Astrocyte of the cerebellum (primary cell): ENCODE measurements around the gene PHF21B.

Experiments
- DNase-seq: peaks from one replicate; pipeline ENCODE4 v3.0.0-alpha.2; 2011; ENCODE audit warnings: low read depth
- H3K4me3 ChIP-seq: 2 replicates; pipeline ENCODE4 v1.5.1; 2011; ENCODE audit warnings: mild to moderate bottlenecking, low read depth, low read length, moderate library complexity
- in situ Hi-C: cut with HindIII; loops from 2 replicates; pipeline ENCODE4 v1.10.0; 2017; ENCODE audit warnings: low sequenced_read_pairs
- TF ChIP-seq, protein P1 (sequence below): IDR thresholded peaks from 2 replicates; pipeline ENCODE4 v1.5.1; 2012; ENCODE audit warnings: low read length, low read depth, moderate library complexity, mild to moderate bottlenecking; ENCODE audit errors: missing control alignments

Gene PHF21B

DNA sequence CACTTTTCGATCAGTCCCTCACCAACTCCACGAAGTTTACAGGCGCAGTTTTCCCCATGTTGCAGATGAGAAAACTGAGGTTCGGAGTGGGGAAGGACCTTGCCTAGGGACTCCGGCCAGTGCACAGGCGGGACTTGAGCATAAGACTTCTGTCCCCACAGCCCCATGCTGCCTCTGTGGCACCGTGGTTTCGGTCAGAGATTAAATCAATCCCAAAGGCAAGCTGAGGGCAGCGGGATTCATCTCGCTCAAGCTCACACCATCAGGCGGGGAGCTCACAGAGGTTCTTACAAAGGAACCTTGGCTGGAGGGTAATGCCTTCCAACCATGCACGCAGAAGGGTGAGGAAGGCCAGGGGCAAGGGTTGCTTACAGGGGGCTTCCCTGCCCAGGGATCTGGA is 115.5 kb downstream of the PHF21B start:
- no peak for DNase-seq
- in situ Hi-C loops = no loop called here
- no peak overlapping the region for H3K4me3 ChIP-seq
- TF ChIP-seq, protein P1, sequence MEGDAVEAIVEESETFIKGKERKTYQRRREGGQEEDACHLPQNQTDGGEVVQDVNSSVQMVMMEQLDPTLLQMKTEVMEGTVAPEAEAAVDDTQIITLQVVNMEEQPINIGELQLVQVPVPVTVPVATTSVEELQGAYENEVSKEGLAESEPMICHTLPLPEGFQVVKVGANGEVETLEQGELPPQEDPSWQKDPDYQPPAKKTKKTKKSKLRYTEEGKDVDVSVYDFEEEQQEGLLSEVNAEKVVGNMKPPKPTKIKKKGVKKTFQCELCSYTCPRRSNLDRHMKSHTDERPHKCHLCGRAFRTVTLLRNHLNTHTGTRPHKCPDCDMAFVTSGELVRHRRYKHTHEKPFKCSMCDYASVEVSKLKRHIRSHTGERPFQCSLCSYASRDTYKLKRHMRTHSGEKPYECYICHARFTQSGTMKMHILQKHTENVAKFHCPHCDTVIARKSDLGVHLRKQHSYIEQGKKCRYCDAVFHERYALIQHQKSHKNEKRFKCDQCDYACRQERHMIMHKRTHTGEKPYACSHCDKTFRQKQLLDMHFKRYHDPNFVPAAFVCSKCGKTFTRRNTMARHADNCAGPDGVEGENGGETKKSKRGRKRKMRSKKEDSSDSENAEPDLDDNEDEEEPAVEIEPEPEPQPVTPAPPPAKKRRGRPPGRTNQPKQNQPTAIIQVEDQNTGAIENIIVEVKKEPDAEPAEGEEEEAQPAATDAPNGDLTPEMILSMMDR = no peak

DNA sequence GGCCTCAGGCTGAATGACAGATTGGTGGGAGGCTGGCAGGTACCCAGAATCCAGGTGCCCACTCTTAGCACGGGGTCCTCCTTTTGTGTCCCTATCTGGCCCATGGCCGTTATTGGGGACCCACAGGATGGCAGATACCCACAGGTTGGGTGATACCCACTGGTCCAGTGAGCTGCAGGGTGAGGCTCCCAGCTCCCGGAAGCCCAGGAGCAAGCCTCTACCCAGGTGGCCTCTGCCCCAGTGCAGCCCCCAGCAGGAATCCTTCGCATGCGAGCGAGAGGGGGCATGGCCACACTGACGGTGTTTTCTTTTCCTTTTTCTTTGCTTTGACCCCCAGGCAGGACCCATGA is 116.1 kb downstream of the PHF21B start:
- no peak overlapping the region for H3K4me3 ChIP-seq
- DNase-seq = no peak
- in situ Hi-C loops = no loop called here
- TF ChIP-seq, protein P1 = no peak

DNA sequence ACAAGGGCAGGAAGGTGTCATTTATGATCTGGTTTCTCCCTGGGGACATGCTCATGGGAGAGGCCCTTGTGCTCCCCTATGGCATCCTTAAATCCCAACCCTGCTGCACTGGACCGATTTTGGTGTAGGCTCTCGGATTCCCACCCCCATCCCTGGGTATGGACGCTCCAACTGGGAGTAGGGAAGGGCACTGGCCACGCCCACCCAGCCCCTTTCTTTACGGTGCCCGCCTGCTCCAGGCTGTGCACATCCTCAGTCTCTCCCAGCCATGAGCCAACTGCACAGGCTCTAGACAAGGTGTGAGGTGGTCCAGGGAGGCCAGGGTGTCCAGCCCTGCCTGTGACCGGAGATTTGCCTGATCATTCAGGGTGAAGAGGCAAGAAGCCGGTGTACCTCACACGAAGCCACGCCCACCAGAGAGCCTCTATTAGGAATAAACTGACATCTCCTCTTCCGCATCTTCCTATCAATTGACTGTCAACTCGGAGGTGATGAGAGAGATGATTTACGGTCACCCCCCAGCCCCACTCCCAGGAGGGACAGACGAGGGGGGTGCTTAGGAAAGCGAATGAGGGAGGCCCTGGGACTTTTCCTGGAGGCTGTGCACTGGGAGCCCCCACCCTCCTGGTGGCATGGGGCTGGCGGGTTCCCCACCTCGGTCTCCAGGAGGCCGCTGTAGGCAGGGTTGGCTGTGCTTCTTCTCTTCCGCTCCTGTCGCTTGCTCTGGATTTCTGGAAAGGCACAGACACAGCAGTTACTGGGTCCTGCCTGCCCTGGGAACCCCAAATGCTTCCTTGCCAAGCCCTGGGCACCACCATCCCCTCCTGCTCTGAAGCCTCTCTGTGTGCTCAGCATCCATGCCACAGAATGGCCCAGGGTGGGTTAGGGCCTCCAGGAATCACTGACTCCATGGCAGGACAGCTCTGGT is 116.7 kb downstream of the PHF21B start:
- in situ Hi-C loops = no loop called here
- no peak for DNase-seq
- TF ChIP-seq, protein P1 = no peak
- H3K4me3 ChIP-seq = no peak overlapping the region

DNA sequence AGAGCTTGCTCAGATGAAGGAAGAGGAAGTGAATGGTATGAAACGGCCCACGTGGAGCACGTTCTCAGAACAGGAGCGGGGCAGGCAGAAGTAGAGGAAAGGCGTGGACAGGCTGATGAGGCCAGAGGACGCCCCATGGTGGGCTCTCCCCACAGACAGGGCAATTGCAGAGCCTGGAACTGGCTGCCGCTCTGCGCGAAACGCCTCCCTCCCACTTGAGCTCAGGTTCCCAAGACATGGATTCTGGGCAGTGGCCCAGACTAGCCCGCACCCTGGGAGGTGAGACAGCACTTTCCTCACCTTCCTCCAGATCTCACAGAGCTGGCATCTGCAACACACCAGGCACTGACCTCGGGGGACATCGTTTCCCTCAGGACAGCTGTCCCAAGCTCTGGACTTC is 117.6 kb downstream of the PHF21B start:
- TF ChIP-seq, protein P1 = no peak
- in situ Hi-C loops = no loop called here
- H3K4me3 ChIP-seq = no peak overlapping the region
- DNase-seq = no peak

DNA sequence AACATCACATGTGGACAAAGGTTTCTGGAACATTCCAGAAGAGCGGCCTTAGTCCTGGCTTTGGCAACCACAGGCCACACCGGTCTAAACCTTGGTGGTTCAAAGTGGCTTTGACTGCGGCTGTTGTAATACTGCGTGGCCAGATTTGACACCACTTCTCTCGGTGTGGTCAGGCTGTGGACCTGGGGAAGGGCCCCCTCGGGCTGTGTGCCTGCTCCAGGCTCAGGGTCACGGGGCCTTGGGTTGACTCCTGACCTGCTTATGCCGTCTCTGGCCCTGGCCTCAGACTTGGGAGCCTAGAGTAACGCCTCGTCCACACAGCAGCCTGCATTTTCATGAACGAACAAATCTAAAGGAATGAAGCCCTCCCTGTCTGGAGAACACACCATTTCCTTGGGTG is 118.0 kb downstream of the PHF21B start:
- in situ Hi-C loops = no loop called here
- DNase-seq = no peak
- TF ChIP-seq, protein P1 = no peak

DNA sequence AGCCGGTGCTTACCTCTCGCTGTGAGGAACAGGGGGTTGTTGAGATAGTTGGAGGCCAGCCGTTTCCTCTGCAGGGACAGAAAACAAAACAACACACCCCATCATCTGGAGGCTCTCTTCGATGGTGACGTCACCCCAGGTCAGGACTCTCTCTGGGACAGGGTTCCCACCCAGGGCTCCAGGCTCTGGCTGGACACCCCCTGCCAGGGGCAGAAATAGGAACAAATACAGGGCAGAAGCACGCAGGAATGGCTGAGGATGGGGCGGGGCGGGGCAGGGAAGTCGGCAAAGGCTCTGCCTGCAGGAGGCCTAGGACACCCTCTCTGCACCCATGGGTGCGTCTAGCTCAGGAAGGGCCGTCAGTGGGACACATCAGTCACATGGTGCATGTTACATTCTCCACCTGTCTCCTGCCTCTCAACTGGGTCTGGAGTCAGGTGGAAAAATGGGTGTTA is 118.5 kb downstream of the PHF21B start:
- H3K4me3 ChIP-seq = no peak overlapping the region
- in situ Hi-C loops = no loop called here
- TF ChIP-seq, protein P1 = no peak
- DNase-seq = no peak

More for the DNA sequence above, 118.0 kb downstream of the PHF21B start:
- H3K4me3 ChIP-seq = no peak overlapping the region
